ENCODE results near the gene OIT3. TPM values are rescaled to one million over a fixed set of nuclear protein-coding genes. Genes with fewer than 3 reads are reported as not detected.

OIT3 gene
- polyA plus RNA-seq, 1 of the 3 experiments (the other 2 are of a cell fraction), result not detected

DNA sequence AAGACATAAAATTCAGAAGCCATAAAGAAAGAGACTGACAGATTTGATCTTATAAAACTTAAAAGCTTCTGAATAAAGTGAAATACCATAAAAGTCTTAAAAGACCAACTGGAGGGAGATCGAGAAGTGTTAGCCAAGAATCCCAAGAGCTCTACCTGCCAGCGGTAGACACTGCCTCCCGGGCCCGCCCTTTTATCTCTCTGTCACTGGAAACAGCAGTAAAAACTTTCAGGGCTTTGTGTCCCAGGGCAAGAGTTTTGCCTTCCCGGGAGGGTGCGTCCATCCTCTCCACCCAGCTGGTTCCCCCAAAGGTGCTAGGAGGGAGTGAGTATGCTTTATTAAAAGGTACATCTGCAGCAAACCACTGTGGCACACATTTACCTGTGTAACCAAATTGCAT is 55.2 kb downstream of the OIT3 start:
- no peaks in the 10 kb centered on the region; the same call in 1 of the 2 replicates for H3K27me3 ChIP-seq (ENCODE audit: insufficient read depth)
- POLR2A ChIA-PET, result no interaction called here
- no peak overlapping the region for H3K4me3 ChIP-seq (ENCODE audit: low read depth in 2 of 2, low read length in 1 of 2)
- no peak overlapping the region for H3K27ac ChIP-seq (ENCODE audit: low read depth in 2 of 2, low read length in 1 of 2)
- no peaks in the 10 kb centered on the region for H4K20me1 ChIP-seq (ENCODE audit: insufficient read depth)
- TF ChIP-seq SMC3 (IDR thresholded peaks at IDR 0.05; ENCODE audit: low read depth, low read length) (no peak), CHD2 (IDR thresholded peaks at IDR 0.05; ENCODE audit: low read length, partially characterized antibody) (no peak), MXI1 (IDR thresholded peaks at IDR 0.05; ENCODE audit: low read depth, low read length) (no peak), EP300 (IDR thresholded peaks at IDR 0.05; ENCODE audit: borderline replicate concordance in 1 of 2, low read depth in 1 of 2, low read length in 1 of 2) (no peak), RXRA (IDR thresholded peaks at IDR 0.05; ENCODE audit: borderline replicate concordance, low read depth) (no peak), ELF1 (IDR thresholded peaks at IDR 0.05) (no peak), YY1 (IDR thresholded peaks at IDR 0.05; ENCODE audit: low read depth) (no peak), USF2 (IDR thresholded peaks at IDR 0.05; ENCODE audit: borderline replicate concordance, low read depth, low read length) (no peak), RCOR1 (IDR thresholded peaks at IDR 0.05; ENCODE audit: low read length) (no peak), JUND (IDR thresholded peaks at IDR 0.05) (no peak), POLR2AphosphoS5 (IDR thresholded peaks at IDR 0.05; ENCODE audit: low read depth, low read length) (no peak), GATA2 (CRISPR knock-in tag; IDR thresholded peaks at IDR 0.05) (no peak), FOXJ3 (CRISPR knock-in tag; IDR thresholded peaks at IDR 0.05) (no peak), MEF2A (IDR thresholded peaks at IDR 0.05; ENCODE audit: borderline replicate concordance, low read depth) (no peak), REST (IDR thresholded peaks at IDR 0.05; ENCODE audit: low read depth, low read length) (no peak), RFX5 (IDR thresholded peaks at IDR 0.05; ENCODE audit: low read length) (no peak), IRF3 (IDR thresholded peaks at IDR 0.05; ENCODE audit: low read depth, low read length) (no peak), SIN3A (IDR thresholded peaks at IDR 0.05; ENCODE audit: borderline replicate concordance, low read depth, low read length) (no peak)
- no peaks in the 10 kb centered on the region for H3K36me3 ChIP-seq (replicated peaks in 1 of 2; ENCODE audit: control insufficient read depth in 1 of 2, insufficient read depth in 2 of 2, low read length in 1 of 2)
- no peaks in the 10 kb centered on the region for H3K9me3 ChIP-seq
- H3K4me2 ChIP-seq, result no peak overlapping the region
- WGBS (ENCODE audit: low lambda C conversion rate), result 63% methylated on average over 6 of the region's 6 CpGs
- H3F3A ChIP-seq (replicated peaks; ENCODE audit: insufficient read depth), result no peaks in the 10 kb centered on the region
- H3K9me2 ChIP-seq, result no peaks in the 10 kb centered on the region
- CTCF ChIA-PET, result interaction anchor here (1.0 kb wide), 1 partner anchor 13 kb away, joined by 3 read pairs; no protein-coding TSS in a partner anchor
- no peak overlapping the region for H3K9ac ChIP-seq
- no peaks in the 10 kb centered on the region for H3K79me2 ChIP-seq (ENCODE audit: insufficient read depth)
- peaks cover 0 to 2% of the 10 kb centered on the region in 2 experiments; a peak in 1 of 4 replicates for H3K4me1 ChIP-seq (ENCODE audit: control insufficient read depth in 1 of 2, insufficient read depth in 2 of 2, low read depth in 1 of 2, low read length in 1 of 2)
- H2AFZ ChIP-seq (ENCODE audit: low read depth), result no peak overlapping the region
- no peak for DNase-seq
